ENCODE data around the gene TSHR. TPM values are rescaled to one million over a fixed set of nuclear protein-coding genes. Genes with fewer than 3 reads are reported as not detected.

Gene TSHR
- total and polyA plus RNA-seq, 2 donors (not counting 3 experiments of a cell fraction or from before 2014, with no cell fraction given): not detected

DNA sequence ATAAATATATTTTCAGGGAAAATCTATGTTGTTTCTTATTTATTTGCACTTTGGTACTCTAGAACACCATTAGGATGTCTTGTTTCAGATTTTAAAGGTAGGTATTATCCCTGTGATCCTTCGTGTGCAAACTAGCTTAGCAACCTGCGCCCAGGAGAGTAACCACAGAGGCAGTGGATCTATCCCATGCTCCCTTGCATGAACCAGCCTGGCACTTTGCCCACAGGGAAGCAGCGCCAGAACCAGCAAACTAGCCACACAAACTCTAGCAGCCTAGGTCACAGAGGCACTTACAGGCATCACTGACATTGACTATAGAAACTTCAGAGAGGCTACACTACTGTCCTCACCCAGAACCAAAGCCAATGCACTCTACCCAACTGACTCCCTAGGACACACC, 76.1 kb downstream of the TSHR start:
- ChIA-PET CTCF (no interaction called here), POLR2A (no interaction called here)
- H2AFZ ChIP-seq (ENCODE audit: low read depth, low read length): no peak overlapping the region

DNA sequence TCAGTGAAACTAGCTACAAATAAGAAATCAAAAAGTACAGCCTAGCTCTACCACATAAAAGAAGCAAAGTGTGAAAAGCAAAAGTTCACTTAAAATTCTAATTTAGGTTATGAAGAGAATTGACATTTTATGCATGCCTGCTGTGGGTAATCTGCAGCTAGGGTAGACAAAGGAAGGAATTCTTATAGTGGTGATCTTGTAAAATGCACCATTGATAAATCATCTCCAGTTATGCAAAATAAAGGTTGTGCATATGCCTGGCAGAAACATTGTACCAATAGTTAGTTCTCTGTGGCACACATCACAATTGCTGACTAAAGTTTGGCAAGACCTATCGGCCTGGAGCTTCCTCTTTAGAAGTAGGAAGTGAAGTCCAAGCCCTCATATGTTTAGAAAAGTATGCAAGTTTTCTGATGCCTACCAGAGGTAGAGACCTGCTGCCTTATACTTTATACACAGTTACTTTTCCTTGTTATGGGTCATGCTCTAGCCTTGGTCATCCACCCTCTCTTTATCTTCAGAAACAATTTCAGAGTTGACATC, 78.3 kb downstream of the TSHR start:
- TF ChIP-seq MYC (IDR thresholded peaks at IDR 0.05; ENCODE audit: low read depth, low read length) (no peak), FOS (IDR thresholded peaks at IDR 0.05; ENCODE audit: borderline replicate concordance, insufficient read depth, low read length) (no peak), POLR2A (IDR thresholded peaks at IDR 0.05; ENCODE audit: low read depth, low read length) (no peak), JUN (IDR thresholded peaks at IDR 0.05; ENCODE audit: borderline replicate concordance, insufficient read depth, insufficient read length, low read depth) (no peak)
- TF ChIP-seq, protein P1, sequence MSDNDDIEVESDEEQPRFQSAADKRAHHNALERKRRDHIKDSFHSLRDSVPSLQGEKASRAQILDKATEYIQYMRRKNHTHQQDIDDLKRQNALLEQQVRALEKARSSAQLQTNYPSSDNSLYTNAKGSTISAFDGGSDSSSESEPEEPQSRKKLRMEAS (IDR thresholded peaks at IDR 0.05; ENCODE audit: insufficient read depth, insufficient read length): no peak
- CTCF ChIA-PET: no interaction called here
- H3K36me3 ChIP-seq (ENCODE audit: control insufficient read depth in 2 of 2, extremely low read depth in 1 of 2, insufficient read depth in 2 of 2, low read length in 2 of 2): no peaks in the 10 kb centered on the region
- no peak overlapping the region for H3K4me2 ChIP-seq (ENCODE audit: insufficient read depth, low read length)
- no TSS peak for BruUV-seq (replicated peaks)
- no peak overlapping the region for H2AFZ ChIP-seq (ENCODE audit: low read depth, low read length)
- H4K20me1 ChIP-seq (replicated peaks; ENCODE audit: control insufficient read depth, extremely low read depth, insufficient read depth, low read length): no peaks in the 10 kb centered on the region
- no peaks in the 10 kb centered on the region for H3K4me1 ChIP-seq (ENCODE audit: control insufficient read depth, extremely low read depth, insufficient read depth, low read length)
- H3K27ac ChIP-seq (ENCODE audit: insufficient read depth, low read depth, low read length): no peak overlapping the region
- H3K9me3 ChIP-seq (replicated peaks; ENCODE audit: control insufficient read depth, insufficient read depth, low read length): no peaks in the 10 kb centered on the region
- dilution Hi-C loops (cut with MboI; ENCODE audit: extremely low pct_ligation_motif_present, low sequenced_read_pairs) (no loop called here), intact Hi-C loops (cut with micrococcal nuclease) (no loop called here)
- FAIRE-seq (no peak), DNase-seq (ENCODE audit: low read depth, low spot score) (no peak)
- H3K27me3 ChIP-seq (ENCODE audit: control insufficient read depth in 2 of 2, insufficient read depth in 2 of 2, low read length in 2 of 2): no peaks in the 10 kb centered on the region
- POLR2A ChIA-PET: no interaction called here
- H3K9ac ChIP-seq (replicated peaks; ENCODE audit: extremely low read depth, insufficient read depth, low read length): no peak overlapping the region
- no peaks in the 10 kb centered on the region for H3K79me2 ChIP-seq (ENCODE audit: control insufficient read depth, insufficient read depth, low read length)
- no peaks in the 10 kb centered on the region for H3K9me1 ChIP-seq (replicated peaks; ENCODE audit: control insufficient read depth, extremely low read depth, insufficient read depth, low read length)
- H3K4me3 ChIP-seq (replicated peaks in 1 of 3; ENCODE audit: insufficient read depth in 1 of 3, low read depth in 1 of 3, low read length in 3 of 3): no peak overlapping the region

More for the DNA sequence above, 76.1 kb downstream of the TSHR start:
- Histone ChIP-seq H3K27ac (ENCODE audit: insufficient read depth, low read depth, low read length) (no peak overlapping the region), H3K4me1 (ENCODE audit: control insufficient read depth, extremely low read depth, insufficient read depth, low read length) (no peaks in the 10 kb centered on the region), H4K20me1 (replicated peaks; ENCODE audit: control insufficient read depth, extremely low read depth, insufficient read depth, low read length) (no peaks in the 10 kb centered on the region), H3K4me3 (replicated peaks in 1 of 3; ENCODE audit: insufficient read depth in 1 of 3, low read depth in 1 of 3, low read length in 3 of 3) (no peak overlapping the region), H3K9me1 (replicated peaks; ENCODE audit: control insufficient read depth, extremely low read depth, insufficient read depth, low read length) (no peaks in the 10 kb centered on the region), H3K27me3 (ENCODE audit: control insufficient read depth in 2 of 2, insufficient read depth in 2 of 2, low read length in 2 of 2) (no peaks in the 10 kb centered on the region), H3K36me3 (ENCODE audit: control insufficient read depth in 2 of 2, extremely low read depth in 1 of 2, insufficient read depth in 2 of 2, low read length in 2 of 2) (no peaks in the 10 kb centered on the region), H3K9ac (replicated peaks; ENCODE audit: extremely low read depth, insufficient read depth, low read length) (no peak overlapping the region), H3K4me2 (ENCODE audit: insufficient read depth, low read length) (no peak overlapping the region), H3K79me2 (ENCODE audit: control insufficient read depth, insufficient read depth, low read length) (no peaks in the 10 kb centered on the region), H3K9me3 (replicated peaks; ENCODE audit: control insufficient read depth, insufficient read depth, low read length) (no peaks in the 10 kb centered on the region)
- intact Hi-C loops (cut with micrococcal nuclease) (no loop called here), dilution Hi-C loops (cut with MboI; ENCODE audit: extremely low pct_ligation_motif_present, low sequenced_read_pairs) (no loop called here)
- TF ChIP-seq, protein P1 (IDR thresholded peaks at IDR 0.05; ENCODE audit: insufficient read depth, insufficient read length): no peak
- TF ChIP-seq GATA2 (IDR thresholded peaks at IDR 0.05; ENCODE audit: insufficient read depth, insufficient read length, low read depth, low read length): no peak
- TF ChIP-seq FOS (IDR thresholded peaks at IDR 0.05; ENCODE audit: borderline replicate concordance, insufficient read depth, low read length): no peak
- no peak for TF ChIP-seq EZH2 (IDR thresholded peaks at IDR 0.05; ENCODE audit: borderline replicate concordance, low read depth, low read length, severe bottlenecking)
- no peak for FAIRE-seq
- BruUV-seq (replicated peaks): no TSS peak
- no peak for DNase-seq (ENCODE audit: low read depth, low spot score)
